ENCODE results near the gene MATN4. TPM values are rescaled to one million over a fixed set of nuclear protein-coding genes. Genes with fewer than 3 reads are reported as not detected.
"Not testable (repeated sequence)": the region's sequence is repeated elsewhere in the genome, so short reads cannot be mapped to it uniquely, and the experiment has no call there.

The MATN4 gene
- total RNA-seq, 4 donors from 2014 or later: 5.6 TPM; not detected in 3

DNA sequence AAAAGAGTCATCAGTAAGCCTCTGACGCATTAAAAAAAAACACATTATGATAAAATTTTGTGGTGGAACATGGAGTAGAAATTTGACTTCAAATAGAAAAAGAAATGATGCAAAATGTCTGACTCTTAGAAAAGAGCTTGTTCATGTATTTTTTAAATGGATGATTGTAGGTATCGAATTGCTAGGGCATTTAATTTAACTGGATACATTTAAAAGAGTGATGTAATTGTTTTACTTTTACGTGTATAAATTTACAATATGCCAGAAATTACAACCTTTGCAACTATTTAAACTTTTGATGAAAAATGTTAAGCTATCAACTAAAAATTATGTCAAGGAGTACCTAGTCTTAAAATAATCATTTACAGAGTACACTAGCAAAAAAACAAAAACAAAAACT lies 44.6 kb upstream of the MATN4 start:
- Histone ChIP-seq H3K27me3 (no peaks in the 10 kb centered on the region), H3K36me3 (no peaks in the 10 kb centered on the region), H3K4me3 (no peak overlapping the region), H3K9me3 (no peaks in the 10 kb centered on the region), H3K4me1 (no peaks in the 10 kb centered on the region), H3K27ac (no peak overlapping the region)
- TF ChIP-seq POLR2A (IDR thresholded peaks at IDR 0.05) (no peak), CTCF (IDR thresholded peaks at IDR 0.05) (no peak)
- no peak for DNase-seq
- intact Hi-C loops (cut with DNase I; ENCODE audit: low total_unique reads): no loop called here

GRCh38 chr20:45350795-45351194 lies 42.7 kb upstream of the MATN4 start:
- H3K4me1 ChIP-seq; H3K27me3 ChIP-seq; H3K27ac ChIP-seq; DNase-seq; H3K4me3 ChIP-seq; H3K9me3 ChIP-seq; H3K36me3 ChIP-seq; intact Hi-C loops (cut with DNase I; ENCODE audit: low total_unique reads): not testable (repeated sequence)

GRCh38 chr20:45350217-45350616 lies 42.1 kb upstream of the MATN4 start:
- intact Hi-C loops (cut with DNase I; ENCODE audit: low total_unique reads): no loop called here
- Histone ChIP-seq H3K9me3 (no peaks in the 10 kb centered on the region), H3K4me1 (peaks cover 0 to 4% of the 10 kb centered on the region in 2 donors), H3K27me3 (no peaks in the 10 kb centered on the region), H3K4me3 (no peak overlapping the region), H3K27ac (no peak overlapping the region), H3K36me3 (no peaks in the 10 kb centered on the region)
- DNase-seq: no peak
- TF ChIP-seq CTCF (IDR thresholded peaks at IDR 0.05) (no peak), POLR2A (IDR thresholded peaks at IDR 0.05) (no peak)

- H3K27ac ChIP-seq: peak within 1 kb of the TSS; percentile 91 to 97
- peaks cover 0 to 16% of the 10 kb centered on the region in 2 donors for H3K4me1 ChIP-seq
- TF ChIP-seq POLR2A (IDR thresholded peaks at IDR 0.05): peak in 1 of 2 donors; percentile 93
- peak in 1 of 4 experiments; percentile 5 for TF ChIP-seq CTCF (IDR thresholded peaks at IDR 0.05)
- peak within 1 kb of the TSS; percentile 78 for H3K4me3 ChIP-seq
- no peaks in the 10 kb centered on the region for H3K27me3 ChIP-seq
- H3K36me3 ChIP-seq: no peaks in the 10 kb centered on the region
- DNase-seq: peak; percentile 73 to 76
- intact Hi-C loops (cut with DNase I; ENCODE audit: low total_unique reads): no loop called here
- H3K9me3 ChIP-seq: no peaks in the 10 kb centered on the region
These were observed 40.1 kb upstream of the MATN4 start, which contains the start of gene SDC4 for GRCh38 chr20:45347936-45348778. Gene SDC4 (minus strand): TSS chr20:45348424. CDS start chr20:45348384, 40 bp downstream.

- no peak for TF ChIP-seq POLR2A (IDR thresholded peaks at IDR 0.05)
- Histone ChIP-seq H3K4me3 (peak overlapping the region; percentile 78), H3K27ac (peak overlapping the region; percentile 91 to 97), H3K4me1 (peaks cover 0 to 16% of the 10 kb centered on the region in 2 donors), H3K36me3 (no peaks in the 10 kb centered on the region), H3K9me3 (no peaks in the 10 kb centered on the region), H3K27me3 (no peaks in the 10 kb centered on the region)
- intact Hi-C loops (cut with DNase I; ENCODE audit: low total_unique reads): no loop called here
- no peak for DNase-seq
These were observed 39.3 kb upstream of the MATN4 start for GRCh38 chr20:45347297-45347935.

- Histone ChIP-seq H3K4me3 (peak overlapping the region; percentile 78), H3K27ac (peak overlapping the region; percentile 91 to 97), H3K27me3 (no peaks in the 10 kb centered on the region), H3K9me3 (no peaks in the 10 kb centered on the region), H3K36me3 (no peaks in the 10 kb centered on the region), H3K4me1 (peaks cover 0 to 19% of the 10 kb centered on the region in 2 donors)
- no peak for TF ChIP-seq POLR2A (IDR thresholded peaks at IDR 0.05)
- TF ChIP-seq CTCF (IDR thresholded peaks at IDR 0.05): no peak
- DNase-seq: no peak
- intact Hi-C loops (cut with DNase I; ENCODE audit: low total_unique reads): no loop called here
These were observed 38.8 kb upstream of the MATN4 start for GRCh38 chr20:45346851-45347250.

Measured in uterus (tissue), 4 donors.